ENCODE results near the gene CATSPER1.

Gene CATSPER1

GRCh38 chr11:65967329-65967934 is 58.8 kb downstream of the CATSPER1 start:
- DNase-seq: no peak

Measured in NCI-H446 treated with DMSO at 0.1 percent for 48 hours (cell line).